Prostate gland (tissue), 2 donors: ENCODE data around the gene SNED1.

ENCODE experiments used
- POLR2A ChIP-seq: fragments of 450-650 bp; IDR thresholded peaks from one replicate; pipeline ENCODE4 v1.6.1; 2016; ENCODE audit warnings: antibody characterized with exemption, mild to moderate bottlenecking
- TF ChIP-seq, protein P1 (sequence below), 4 experiments: fragments of 200-600 bp in 2 of 4; fragments of 450-650 bp in 2 of 4; sonication (generic) in 2 of 4; IDR thresholded peaks; 1 replicate in 3 of 4; 2 replicates in 1 of 4; pipeline ENCODE4 v1.5.1; 2016 to 2019; ENCODE audit warnings: antibody characterized with exemption in 4 of 4, mild to moderate bottlenecking in 2 of 4, moderate library complexity in 2 of 4

DNA sequence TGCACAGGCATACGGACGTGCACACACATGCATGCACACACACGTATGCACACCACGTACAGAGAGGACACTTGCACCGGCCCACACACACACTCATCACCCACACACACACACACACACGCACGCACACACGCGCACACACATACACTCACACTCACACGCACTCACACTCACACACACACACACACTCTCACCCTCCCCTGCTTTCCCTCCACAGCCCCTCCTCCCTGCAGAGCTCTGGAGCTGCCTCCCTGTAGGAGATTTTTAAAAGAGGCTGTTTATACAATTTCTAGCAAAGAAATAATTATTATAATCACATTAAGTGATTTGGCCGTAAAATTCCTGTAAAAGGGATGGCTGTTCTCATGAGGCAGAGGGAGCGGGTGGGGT, 36.5 kb upstream of the SNED1 start:
- TF ChIP-seq, protein P1, sequence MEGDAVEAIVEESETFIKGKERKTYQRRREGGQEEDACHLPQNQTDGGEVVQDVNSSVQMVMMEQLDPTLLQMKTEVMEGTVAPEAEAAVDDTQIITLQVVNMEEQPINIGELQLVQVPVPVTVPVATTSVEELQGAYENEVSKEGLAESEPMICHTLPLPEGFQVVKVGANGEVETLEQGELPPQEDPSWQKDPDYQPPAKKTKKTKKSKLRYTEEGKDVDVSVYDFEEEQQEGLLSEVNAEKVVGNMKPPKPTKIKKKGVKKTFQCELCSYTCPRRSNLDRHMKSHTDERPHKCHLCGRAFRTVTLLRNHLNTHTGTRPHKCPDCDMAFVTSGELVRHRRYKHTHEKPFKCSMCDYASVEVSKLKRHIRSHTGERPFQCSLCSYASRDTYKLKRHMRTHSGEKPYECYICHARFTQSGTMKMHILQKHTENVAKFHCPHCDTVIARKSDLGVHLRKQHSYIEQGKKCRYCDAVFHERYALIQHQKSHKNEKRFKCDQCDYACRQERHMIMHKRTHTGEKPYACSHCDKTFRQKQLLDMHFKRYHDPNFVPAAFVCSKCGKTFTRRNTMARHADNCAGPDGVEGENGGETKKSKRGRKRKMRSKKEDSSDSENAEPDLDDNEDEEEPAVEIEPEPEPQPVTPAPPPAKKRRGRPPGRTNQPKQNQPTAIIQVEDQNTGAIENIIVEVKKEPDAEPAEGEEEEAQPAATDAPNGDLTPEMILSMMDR (IDR thresholded peaks at IDR 0.05) = no peak
- no peak for TF ChIP-seq POLR2A
